Stimulated activated CD4-positive, alpha-beta T cell treated with anti-CD3 and anti-CD28 coated beads, Interleukin-15, amount 100 ng/mL, for 48 hours (primary cell): ENCODE data around the gene HNRNPA1.
"Not testable (repeated sequence)": the region's sequence is repeated elsewhere in the genome, so short reads cannot be mapped to it uniquely, and the experiment has no call there.

ENCODE experiments used
- DNase-seq, 2 donors: peaks; one replicate each; pipeline ENCODE4 v3.0.0-alpha.2; 2020; ENCODE audit warnings: low read depth in 2 of 2

The HNRNPA1 gene

DNA sequence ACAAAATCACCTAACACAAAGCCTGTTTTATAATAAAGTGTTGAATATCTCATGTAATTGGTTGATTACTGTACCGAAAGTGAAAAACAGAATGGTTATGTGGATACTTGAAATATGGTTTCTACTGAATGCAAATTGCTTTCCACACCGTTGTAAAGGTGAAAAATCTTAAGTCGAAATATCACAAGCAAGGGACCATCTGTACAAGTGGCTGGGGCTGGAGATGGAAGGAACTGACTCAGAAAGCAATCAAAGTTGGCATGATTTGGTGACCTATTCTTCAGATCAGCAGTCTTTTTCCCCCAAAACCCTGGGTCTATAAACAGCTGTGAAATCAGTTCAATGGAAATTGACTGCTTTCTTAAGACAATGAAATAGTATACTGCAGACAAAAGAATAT, 4.2 kb upstream of the HNRNPA1 start:
- no peak for DNase-seq

DNA sequence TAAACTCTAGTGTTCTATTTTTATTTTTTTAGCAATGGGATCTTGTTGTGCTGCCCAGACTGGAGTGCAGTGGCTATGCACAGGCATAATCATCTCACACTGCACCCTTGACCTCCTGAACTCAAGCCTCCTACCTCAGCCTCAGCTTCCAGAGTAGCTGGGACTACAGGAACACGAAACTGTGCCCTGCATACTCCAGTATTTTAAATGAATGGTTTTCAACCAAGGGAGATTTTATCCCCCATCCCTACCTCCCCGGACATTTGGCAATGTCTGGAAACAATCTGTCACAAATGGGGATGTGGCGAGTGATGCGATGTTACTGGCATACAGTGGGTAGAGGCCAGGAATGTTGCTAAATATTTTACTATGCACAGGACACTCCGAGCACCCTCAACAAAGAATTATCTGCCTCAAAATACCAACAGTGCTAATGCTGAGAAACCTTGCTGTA, 2.7 kb upstream of the HNRNPA1 start:
- no peak for DNase-seq

DNA sequence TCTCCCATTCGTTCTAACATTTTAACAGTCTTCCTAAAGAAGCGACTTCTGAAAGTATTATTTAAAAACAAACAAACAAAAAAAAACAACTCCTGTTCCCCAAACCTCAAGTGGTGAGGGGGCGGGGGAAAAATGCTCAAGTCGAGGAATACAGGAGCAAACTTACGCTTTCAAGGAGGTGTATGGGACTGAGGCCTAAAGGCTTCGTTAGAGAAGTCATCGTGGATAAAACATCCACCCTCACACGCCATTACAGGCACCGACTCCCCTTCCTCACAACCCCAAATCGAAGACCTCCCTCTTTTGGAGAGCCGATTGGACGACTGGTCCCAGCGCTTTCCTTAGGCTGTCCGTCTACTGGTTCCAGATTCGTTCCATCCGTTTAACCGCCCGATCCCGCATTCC, 1.3 kb upstream of the HNRNPA1 start:
- no peak for DNase-seq

DNA sequence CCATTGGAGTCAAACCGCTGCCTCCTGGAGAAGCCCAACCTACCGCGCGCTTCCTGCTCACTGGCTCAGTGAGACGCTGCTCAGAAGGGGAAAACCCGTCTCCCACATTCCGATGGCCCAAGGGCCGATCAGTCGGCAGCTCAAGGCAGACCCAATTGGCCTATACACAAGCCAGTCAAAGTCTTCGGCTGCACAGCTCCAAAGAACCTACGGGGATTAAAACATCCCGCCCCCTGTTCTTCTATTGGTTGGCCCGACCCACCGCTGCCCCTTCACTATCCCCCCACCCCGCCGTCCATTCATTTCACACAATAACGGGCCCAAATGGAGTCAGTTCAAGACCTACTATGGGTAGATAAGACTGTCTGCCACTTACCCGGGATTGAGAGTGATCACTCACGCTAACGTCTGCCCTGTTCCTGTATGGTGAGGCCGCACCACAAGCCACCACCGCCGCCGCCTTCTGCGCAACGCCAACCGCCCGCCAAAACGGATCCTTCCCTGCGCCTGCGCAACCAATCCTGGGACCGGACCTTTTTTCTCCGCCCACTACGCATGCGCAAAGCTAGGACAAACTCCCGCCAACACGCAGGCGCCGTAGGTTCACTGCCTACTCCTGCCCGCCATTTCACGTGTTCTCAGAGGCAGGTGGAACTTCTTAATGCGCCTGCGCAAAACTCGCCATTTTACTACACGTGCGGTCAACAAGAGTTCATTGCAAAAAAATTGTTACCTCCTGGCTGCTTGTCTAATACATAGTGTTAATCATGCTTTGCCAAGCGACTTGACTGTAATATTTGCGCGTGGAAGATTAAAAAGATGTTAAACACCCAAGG, 676 bp upstream of the HNRNPA1 start, which contains the start of gene CBX5:
TSS of gene CBX5 (minus strand) at position 491 of the 836 bp plus-strand sequence. CDS start 22,472 bp downstream, outside the sequence.
- DNase-seq = peak; percentile 99

DNA sequence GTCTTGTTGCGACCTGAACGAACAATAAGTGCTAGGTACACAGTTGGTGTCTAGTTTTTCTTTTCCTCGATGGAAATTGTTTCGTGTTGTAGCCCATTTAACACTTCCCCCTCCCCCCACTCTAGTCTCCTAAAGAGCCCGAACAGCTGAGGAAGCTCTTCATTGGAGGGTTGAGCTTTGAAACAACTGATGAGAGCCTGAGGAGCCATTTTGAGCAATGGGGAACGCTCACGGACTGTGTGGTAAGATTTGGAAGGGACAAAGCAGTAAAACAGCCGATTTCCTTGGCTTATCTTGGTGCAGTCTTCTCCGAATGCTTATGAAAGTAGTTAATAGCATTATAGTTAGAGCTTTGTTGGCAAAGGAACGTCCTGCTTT, 724 bp downstream of the HNRNPA1 start:
- DNase-seq = not testable (repeated sequence)

DNA sequence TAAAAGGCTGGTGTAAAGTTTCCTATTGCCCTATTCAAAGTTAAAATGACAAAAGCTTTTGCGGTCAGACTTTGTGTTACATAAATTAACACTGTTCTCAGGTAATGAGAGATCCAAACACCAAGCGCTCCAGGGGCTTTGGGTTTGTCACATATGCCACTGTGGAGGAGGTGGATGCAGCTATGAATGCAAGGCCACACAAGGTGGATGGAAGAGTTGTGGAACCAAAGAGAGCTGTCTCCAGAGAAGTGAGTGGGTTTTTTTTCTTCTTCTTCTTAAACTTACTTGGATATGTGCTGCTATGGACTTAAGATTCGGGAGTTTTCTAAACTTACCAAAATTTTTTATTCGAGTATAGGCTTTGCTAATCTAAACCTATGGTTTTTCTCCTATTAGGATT, 1.2 kb downstream of the HNRNPA1 start:
- not testable (repeated sequence) for DNase-seq

DNA sequence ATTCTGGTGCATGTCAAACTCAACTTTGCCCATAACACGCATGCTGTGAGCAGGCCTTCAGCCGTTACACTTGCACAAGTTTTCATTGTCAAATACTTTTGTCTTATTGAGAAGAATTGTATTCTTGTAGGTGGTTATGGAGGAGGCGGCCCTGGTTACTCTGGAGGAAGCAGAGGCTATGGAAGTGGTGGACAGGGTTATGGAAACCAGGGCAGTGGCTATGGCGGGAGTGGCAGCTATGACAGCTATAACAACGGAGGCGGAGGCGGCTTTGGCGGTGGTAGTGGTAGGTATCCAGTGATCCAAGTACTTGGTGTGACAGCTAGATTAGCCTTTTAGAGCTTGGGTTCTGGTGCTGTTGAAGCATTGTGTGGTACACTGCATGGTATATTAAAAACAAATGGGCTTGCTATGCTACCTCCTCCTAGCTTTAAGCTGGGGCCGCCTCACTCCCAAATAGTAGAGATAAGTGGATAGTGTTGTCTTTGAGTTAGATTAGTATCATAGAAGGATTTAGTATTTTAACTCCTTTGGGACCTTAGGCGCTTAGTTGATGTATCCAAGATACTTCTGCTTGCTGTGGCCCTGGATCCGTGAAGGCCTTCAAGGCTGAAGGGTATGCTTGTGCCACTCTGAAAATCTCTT, 2.5 kb downstream of the HNRNPA1 start:
- peak in 1 of 2 donors; percentile 30 for DNase-seq

DNA sequence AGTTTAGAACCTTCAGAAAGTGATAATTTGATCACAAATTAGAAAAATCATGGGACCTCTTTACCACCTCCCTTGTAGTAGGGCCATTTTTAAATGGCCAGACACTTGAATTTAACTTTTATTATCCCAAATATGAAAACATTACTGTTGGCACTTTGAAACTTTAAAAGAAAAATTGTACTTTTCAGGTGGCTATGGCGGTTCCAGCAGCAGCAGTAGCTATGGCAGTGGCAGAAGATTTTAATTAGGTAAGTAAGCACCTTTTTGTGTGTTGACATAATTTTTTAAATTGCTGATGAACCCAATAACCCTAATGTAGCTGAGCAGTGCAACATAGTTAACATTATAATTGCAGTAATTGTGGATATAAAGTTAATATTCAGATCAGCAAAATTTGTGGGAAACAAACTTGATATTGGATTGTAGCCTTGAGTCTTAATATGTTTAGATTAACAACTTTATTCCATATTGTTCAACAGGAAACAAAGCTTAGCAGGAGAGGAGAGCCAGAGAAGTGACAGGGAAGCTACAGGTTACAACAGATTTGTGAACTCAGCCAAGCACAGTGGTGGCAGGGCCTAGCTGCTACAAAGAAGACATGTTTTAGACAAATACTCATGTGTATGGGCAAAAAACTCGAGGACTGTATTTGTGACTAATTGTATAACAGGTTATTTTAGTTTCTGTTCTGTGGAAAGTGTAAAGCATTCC, 3.7 kb downstream of the HNRNPA1 start:
- DNase-seq = not testable (repeated sequence)

DNA sequence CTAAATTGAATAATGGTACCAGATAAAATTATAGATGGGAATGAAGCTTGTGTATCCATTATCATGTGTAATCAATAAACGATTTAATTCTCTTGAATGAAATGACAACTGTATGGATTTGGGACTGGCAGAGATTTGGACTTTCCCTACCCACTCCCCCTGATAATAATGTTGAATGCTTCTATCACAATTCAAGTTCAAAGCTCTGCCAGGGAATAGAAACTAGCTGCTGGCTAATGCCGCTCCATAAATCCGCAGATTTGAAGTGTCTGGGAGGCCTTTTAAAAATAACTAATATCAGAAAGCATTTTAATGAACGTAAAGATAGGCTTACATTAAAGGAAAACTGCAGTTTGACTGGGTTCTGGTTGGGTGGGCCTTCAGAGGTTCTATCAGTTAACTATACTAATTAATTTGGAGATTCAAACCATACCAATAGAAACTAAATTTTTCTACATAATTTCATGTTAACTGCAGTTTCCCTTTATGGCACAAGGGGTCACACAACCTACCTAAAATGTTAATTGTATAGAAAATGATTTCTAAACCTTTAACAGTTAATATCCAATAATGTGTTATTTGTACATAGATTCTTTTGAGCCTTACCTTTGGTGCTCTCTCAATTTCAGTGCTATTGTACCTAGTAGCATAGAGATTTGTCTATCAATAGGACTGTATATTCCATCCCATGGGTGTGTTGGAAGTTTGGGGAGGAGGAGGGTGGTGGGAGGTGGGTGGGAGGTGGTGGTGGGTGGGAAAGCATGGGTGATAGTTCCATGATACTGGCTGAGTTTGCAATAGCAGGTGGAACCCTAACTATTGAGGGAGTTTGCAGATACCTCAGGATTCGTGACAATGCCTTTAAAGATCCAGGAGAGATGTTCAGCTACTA, 4.9 kb downstream of the HNRNPA1 start:
- DNase-seq = no peak

DNA sequence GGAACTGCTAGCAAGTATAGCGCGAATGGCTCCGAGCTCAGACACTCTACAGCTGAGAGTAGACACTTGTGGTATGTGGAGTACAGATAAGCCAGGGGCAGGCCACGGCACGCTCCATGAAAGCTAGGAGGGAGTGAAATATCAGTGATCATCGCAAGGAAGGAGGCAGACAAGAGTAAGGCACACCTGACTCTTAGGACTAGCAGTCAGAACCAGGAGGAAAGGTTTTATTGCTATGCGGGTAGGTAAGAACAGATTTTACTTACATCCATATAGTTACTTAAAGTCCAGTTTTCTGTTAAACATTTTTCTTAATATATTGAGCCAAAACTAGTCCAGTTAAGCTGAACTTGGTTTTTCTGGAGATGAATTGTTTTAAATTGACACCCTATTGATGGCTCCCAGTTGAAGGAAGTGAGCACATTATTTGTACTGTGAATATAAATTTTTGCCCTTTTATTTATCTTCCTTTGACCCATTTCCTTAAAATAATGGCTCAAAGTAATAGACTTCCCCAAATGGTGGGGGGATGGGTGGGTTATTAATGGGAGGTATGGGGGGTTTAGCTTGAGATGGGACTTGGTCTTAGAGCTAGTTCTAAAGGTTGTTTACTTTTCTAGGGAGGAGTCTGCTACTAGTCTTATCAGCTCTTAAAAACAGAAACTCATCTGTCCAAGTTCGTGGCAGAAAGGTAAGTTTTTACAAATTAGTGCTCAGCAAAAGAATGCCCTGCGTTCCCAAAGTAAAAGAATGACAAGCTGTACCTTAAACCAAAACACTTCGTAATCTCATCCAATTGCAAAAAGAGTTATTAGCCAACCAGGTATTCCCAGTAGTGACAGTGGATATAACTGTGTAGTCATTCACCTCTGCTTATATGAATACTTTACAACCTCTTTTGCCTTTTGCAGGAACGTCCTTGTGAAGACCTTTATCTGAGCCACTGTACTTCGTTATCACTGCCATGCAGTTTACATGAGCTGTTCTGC, 5.8 kb downstream of the HNRNPA1 start:
- no peak for DNase-seq

DNA sequence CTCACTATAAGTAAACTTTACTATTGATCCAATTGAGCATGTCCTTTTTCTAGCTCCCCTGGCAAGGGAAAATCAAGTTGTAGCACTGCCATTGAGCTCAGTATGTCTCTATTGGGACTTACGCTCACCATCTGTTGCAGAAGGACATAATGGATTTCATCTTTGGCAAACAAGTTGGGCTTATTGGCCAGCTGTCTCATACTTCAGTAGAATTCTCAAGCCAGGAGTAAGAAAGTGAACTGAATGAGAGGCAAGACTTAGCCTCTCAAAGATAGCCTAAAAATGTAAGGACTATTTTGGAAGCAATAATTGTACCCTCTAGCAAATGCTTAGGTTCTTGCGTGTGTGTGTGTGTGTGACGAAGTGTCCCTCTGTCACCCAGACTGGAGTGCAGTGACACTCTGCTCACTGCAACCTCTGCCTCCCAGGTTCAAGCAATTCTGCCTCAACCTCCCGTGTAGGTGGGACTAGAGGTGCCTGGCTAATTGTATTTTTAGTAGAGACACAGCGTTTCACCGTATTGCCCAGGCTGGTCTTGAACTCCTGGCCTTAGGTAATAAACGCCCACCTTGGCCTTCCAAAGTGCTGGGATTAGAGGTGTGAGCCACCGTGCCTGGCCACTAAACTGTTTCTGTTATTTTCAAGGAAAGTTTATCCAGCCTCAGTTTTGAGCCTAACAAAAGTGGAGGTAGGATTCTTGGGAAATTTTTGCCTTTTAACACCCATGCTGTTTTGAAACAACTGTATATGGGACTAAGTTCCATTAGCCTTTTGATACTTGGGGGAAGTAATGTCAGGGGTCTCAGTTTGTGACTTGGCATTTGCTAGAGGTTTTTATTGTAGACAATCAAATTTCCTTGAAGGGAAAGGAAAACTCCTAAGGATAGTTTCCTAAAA, 7.0 kb downstream of the HNRNPA1 start:
- DNase-seq = no peak

DNA sequence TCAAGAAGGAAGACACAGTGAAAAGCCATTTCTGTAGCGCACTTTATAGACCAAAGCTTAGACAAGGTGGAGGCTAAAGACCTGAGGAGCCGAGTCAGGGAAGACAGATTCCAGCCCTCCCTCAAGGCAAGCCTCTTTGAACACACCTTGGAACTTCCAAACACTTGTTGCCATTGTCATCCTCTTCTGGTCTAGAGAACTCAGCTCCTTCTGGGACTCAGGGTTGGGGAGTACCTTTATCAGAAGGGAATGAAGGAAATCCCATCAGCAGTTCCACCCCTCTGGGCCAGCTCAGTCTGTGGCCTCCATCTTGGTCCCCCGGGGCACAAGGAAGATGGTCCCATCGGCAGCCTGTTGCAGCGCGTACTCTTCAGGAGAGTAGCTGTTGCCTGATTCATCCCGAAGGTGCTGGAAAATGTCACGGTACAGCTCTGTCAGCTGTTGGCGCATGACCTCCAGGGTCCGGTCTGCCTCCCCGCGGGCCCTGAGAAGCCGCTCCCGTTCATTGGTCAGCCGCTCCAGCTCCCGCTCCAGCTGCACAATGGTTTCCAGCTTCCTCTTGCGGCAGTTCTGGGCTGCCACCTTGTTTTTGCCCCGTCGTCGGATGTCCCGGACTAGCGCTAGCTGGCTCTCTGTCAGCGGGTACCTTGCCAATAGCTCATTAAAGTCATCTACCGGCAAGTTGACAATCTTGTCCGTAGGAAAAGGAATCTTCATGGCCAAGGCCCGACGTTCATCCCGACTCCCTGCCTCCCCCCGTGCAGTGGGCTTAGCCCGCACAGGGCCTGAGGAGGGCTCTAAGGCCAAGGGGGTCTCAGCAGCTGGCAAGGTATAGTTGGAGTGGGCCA, 11.8 kb downstream of the HNRNPA1 start:
- DNase-seq = no peak

DNA sequence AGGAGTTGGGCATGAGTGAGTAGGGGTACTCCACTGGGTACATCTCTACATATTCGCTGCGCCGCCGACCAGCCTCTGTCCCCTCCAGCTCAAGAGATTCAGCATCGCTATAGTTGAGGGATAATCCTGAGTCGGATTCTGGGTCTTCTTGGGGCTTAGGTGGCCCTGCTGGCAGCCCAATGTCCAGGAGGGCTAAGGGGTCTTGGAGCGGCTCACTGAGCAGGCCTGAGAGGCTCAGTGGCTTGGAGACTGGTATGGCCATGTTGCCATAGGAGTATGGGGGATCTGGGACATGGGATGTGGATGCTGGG, 12.4 kb downstream of the HNRNPA1 start:
- DNase-seq = no peak

DNA sequence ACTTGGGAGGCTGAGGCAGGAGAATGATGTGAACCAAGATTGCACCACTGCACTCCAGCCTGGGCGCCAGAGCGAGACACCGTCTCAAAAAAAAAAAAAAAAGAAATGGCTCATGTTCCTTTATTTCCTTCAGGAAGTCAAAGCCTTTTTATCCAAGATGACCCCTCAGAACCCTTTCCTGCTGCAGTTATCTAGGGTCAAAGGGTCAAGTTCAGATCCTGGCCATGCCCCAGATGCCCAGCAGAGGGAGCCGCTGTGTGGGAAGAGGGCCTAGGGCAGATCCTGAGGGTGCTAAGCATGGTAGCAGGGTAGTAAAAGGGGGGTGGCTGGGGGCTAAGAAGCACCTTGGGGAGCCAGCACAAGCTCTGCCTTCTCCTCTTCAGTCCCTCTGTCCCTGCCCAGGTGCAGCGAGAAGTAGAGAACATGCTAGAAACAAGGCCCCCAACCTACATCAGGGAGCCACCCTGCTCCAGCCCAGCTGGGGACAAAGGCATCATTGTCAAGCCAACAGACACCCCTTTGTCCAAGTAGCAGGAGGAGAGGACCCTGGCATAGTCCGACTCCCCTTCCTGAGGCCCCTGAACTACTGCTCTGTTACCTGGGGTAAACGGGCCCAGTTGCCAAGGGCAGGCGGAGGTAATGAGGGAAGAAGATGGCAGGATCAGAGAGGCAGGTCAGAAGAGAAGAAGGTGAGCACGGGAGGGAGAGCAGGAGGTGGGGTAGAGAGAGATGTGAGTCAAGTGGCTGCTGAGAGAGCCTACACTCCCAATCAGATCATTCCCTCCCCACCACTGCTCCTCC, 13.8 kb downstream of the HNRNPA1 start:
- peak; percentile 27 to 55 for DNase-seq

DNA sequence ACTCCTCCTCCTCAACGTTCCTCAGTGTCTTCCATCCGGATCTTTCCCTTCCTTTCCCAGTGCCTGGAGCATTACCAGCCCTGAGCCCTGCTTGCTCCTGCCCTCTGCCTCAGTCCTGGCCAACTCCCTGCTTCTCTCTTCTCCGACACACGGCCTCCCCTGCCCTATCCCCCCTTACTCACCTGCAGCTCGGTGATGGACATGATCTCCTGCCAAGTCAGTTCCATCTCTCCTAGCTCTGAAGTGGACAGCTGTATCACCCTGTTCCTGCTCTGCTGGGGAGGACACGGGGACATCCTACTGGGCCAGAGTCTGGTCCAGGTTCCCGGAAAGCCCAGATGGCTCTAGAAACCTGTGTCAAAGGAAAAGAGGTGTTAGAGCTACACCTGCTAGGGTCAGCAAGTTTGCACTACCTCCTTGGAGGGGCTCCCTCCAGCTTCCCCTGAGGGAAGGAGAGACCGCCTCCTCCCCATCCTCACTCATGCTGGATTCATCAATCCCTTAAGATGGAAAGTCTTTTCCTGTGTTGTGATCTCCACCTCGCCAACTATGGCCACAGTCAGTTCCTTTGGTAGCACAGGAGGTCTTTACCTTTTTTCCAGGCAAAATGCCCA, 14.5 kb downstream of the HNRNPA1 start:
- no peak for DNase-seq

DNA sequence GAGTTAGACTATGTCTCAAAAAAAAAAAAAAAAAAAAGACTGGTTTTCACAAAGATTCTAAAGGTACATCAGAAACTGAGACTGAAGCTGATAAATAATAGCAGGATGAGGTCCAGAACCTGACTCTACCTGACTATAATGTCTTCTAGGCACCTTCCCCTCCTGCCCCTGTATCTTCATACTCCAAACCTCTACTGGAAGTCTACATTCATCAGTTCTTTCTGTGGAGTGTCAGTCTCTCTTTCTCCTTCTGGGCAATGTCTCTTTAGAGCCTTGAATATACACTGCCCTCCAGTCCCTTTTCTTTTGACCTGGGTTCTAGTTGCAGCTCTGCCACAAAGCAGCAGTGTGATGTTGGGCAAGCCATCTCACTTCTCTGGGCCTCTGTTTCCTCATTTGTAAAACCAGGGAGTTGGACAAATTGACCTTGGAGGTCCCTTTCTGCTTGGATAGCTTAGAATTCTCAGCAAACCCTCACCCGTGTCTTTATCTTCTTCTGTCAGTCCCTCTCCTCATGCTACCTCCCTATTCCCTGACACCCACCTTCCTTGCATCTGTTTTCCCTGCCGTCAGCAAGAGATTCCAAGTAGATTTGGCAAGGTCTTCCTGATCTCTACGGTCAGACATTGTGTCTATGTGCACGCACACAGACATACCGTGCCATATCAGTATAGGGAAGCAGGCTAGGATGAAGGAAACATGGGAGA, 16.0 kb downstream of the HNRNPA1 start:
- no peak for DNase-seq

DNA sequence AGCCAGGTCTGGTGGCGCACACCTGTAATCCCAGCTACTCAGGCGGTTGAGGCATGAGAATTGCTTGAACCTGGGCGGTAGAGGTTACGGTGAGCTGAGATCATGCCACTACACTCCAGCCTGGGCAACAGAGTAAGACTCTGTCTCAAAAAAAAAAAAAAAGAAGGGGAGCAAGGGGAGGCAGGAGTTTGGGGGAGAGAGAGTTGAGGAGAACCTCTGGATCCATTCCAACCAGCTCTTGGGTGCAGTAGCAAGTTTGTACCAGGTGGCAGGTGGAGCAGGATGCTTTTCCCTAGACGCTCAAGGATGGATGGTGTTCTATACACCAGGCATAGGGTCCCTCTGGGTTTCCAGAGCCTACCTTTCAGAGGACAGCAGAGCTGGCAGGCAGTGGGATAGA, 18.4 kb downstream of the HNRNPA1 start:
- DNase-seq = no peak
